ENCODE results near the gene ID1. TPM values are rescaled to one million over a fixed set of nuclear protein-coding genes. Genes with fewer than 3 reads are reported as not detected.
A peak's percentile ranks its signal among the peaks of the same experiment; 100 is the strongest.

The ID1 gene, protein sequence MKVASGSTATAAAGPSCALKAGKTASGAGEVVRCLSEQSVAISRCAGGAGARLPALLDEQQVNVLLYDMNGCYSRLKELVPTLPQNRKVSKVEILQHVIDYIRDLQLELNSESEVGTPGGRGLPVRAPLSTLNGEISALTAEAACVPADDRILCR
- polyA plus RNA-seq (2012; ENCODE audit: insufficient read depth, insufficient read length): 67.2 TPM

- peak; percentile 90 for DNase-seq (ENCODE audit: low read depth, low spot score)
- H3K4me3 ChIP-seq (ENCODE audit: low read length): peak within 1 kb of the TSS; percentile 79
Observed at GRCh38 chr20:31605031-31605901, at the start of gene ID1. ID1 (plus strand) TSS chr20:31605289; CDS start chr20:31605388, 99 bp downstream.

DNA sequence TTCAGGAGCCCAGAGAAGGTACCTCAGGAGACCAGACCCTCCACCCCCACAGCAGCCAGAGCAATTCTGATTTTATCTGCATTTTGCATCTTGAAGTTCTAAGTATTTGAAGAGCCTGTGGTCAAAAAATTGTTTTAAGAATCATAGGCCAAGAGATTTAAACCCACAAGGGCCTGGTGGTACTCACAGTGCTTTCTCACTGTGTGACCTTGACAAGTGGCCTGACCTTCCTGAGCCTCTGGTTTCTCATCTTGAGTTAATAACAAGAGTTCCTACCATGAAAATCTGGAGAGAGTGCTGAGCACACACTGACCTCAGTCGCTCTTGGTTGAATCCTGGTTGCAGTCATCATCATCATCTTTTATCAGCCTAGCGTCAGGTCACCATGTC is 45.4 kb upstream of the ID1 start:
- no peak overlapping the region for H3K4me3 ChIP-seq (ENCODE audit: low read length)
- no peak for DNase-seq (ENCODE audit: low read depth, low spot score)

DNA sequence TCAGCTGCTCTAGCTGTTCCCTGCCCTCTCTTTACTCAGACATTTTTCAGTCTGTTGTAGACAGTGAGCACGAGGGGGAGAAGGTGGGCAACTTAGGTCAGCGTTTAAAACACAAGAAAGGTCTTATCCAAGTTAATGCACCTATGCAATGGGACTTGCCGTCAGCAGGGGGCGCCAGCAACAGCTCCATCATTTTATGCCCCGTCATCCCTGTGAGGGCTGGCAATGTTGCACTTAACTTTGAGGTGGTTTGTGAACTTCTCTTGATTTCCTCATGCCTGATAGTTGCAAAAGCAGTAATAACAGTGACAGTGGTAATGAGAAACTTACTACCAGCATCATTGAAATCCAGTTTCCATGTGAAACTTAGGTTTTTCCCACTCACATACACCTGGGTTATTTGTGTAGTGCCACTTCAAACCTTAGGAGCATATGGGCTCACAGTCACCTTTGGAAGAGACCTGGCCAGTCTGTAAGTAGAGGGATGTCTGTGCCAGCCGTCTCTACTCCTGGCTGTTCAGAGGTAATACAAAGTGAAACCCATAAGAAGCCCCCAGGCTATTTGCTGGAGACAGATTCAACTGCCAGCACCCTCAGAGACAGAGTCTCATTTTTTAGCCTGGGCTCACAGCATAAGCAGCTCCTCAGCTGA is 44.9 kb upstream of the ID1 start:
- no peak overlapping the region for H3K4me3 ChIP-seq (ENCODE audit: low read length)
- DNase-seq (ENCODE audit: low read depth, low spot score): peak; percentile 90

- no peak for DNase-seq (ENCODE audit: low read depth, low spot score)
- H3K4me3 ChIP-seq (ENCODE audit: low read length): no peak overlapping the region
Observed at GRCh38 chr20:31560746-31561598, 44.1 kb upstream of the ID1 start.

GRCh38 chr20:31562241-31562640 is 42.8 kb upstream of the ID1 start:
- no peak for DNase-seq (ENCODE audit: low read depth, low spot score)
- no peak overlapping the region for H3K4me3 ChIP-seq (ENCODE audit: low read length)

GRCh38 chr20:31564284-31564683 is 40.8 kb upstream of the ID1 start:
- H3K4me3 ChIP-seq (ENCODE audit: low read length): no peak overlapping the region
- DNase-seq (ENCODE audit: low read depth, low spot score): no peak

DNA sequence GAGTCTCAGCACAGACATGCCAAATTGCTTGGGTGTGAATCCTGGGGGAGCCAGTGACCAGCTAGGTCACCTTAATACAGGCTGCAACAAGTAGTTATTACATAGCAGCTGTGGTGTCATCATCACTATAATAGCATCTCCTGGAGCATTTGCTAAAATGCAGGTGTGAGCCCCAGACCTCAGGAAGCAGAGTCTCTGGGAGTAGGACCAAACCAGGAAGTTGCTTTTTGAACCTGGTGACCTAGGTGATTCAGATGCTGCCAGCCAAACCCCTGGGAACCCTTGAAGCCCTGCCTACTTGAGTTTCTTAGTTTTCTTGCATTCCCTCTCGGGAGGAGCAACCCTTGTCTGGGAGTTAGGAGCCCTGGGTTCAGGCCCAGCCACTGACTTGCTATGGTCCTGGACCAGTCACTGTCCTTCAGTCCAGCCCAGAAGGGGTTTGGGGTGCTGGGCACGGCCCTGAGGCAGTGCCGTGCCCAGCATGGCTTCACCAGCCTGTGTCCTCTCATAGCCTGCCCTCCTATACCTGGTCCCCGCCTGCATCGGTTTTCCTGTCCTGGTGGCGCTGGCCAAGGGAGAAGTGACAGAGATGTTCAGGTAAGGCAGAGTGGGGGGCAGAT is 39.3 kb upstream of the ID1 start:
- no peak for DNase-seq (ENCODE audit: low read depth, low spot score)
- no peak overlapping the region for H3K4me3 ChIP-seq (ENCODE audit: low read length)

- no peak overlapping the region for H3K4me3 ChIP-seq (ENCODE audit: low read length)
Observed at GRCh38 chr20:31566319-31566657, 38.8 kb upstream of the ID1 start.

DNA sequence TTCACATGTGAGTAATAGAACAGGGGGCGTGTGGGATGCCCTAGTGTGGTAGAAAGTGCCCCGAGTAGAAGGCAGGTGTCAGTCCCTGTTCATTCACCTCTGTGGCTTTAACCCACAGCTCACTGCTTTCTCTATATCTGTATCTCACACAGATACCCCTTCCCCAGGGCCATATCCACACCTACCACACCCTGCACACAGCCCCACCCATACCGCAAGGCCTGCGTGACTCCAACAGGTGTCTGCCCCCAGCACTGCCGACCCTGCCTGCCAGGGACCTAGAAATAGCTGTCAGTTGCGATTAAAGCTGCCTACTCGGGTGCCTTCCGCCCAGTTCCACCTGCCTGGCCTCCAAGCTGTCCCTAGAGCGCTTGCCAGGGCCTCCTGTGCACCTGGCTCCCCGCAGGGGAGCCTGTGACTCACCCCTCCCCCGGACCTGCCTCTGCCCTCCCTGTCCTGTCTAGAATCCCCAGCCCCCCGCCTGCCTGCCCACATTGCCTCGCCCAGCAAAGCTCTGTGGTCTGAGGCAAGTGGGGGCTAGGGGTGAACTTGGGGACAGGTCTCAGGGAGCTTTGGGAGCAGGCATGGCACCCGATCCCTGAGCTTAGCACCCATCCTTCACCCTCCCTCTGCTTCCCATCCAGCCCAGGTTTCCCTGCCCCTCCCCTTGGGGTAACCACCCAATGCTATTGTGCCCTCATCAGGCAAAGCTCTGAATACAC is 38.3 kb upstream of the ID1 start:
- H3K4me3 ChIP-seq (ENCODE audit: low read length): no peak overlapping the region
- peak; percentile 62 for DNase-seq (ENCODE audit: low read depth, low spot score)

More at GRCh38 chr20:31566319-31566657, 38.8 kb upstream of the ID1 start:
- DNase-seq (ENCODE audit: low read depth, low spot score): no peak

GRCh38 chr20:31567380-31567720 is 37.7 kb upstream of the ID1 start:
- DNase-seq (ENCODE audit: low read depth, low spot score): no peak
- no peak overlapping the region for H3K4me3 ChIP-seq (ENCODE audit: low read length)

DNA sequence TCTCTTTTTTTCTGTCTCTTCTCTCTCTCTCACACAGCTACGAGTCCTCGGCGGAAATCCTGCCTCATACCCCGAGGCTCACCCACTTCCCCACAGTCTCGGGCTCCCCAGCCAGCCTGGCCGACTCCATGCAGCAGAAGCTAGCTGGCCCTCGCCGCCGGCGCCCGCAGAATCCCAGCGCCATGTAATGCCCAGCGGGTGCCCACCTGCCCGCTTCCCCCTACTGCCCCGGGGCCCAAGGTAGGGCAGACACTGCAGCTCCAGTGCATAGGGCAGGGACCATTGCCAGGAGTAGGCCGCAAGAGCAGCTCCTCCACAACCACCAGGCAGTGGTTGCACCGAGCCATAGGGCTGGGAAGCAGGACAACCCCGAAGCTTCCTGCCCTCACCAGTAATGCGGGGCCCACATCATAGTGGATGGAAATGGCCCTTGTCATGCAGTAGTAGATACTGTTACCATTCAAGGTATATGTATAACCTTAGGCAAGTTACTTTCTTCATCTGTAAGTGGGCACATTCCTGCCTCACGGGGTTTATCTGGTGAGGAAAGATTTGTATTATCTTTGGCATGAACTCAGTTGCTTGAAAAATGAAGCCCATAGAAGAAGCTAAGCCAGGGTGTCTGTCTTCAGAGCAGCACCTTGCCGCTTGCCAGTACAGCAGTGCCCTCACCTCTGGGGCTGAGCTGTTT is 36.9 kb upstream of the ID1 start:
- DNase-seq (ENCODE audit: low read depth, low spot score): no peak
- H3K4me3 ChIP-seq (ENCODE audit: low read length): no peak overlapping the region

DNA sequence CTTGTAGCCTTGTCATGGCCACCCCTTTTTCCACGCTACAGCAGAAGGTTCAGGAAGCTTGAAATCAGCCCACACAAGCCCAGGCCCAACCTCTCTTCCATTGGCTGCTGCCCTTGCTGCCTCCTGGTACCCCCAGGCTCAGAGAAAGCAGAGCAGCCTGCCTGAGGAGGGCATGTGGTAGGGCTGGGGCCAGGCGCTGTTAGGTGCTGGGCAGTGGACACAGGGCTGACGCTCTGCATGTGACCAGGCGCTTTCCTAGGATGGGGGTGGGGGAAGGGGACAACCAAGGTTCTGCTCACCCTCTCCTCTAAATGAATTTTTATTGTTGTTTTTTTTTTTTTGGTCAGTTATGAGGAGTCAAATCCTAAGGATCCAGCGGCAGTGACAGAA is 36.3 kb upstream of the ID1 start:
- no peak overlapping the region for H3K4me3 ChIP-seq (ENCODE audit: low read length)
- DNase-seq (ENCODE audit: low read depth, low spot score): no peak

GRCh38 chr20:31569163-31570020 is 35.7 kb upstream of the ID1 start:
- H3K4me3 ChIP-seq (ENCODE audit: low read length): no peak overlapping the region
- DNase-seq (ENCODE audit: low read depth, low spot score): no peak

- no peak overlapping the region for H3K4me3 ChIP-seq (ENCODE audit: low read length)
- no peak for DNase-seq (ENCODE audit: low read depth, low spot score)
Observed at GRCh38 chr20:31570021-31570463, 35.0 kb upstream of the ID1 start.

GRCh38 chr20:31570735-31571617 is 34.1 kb upstream of the ID1 start:
- no peak for DNase-seq (ENCODE audit: low read depth, low spot score)
- H3K4me3 ChIP-seq (ENCODE audit: low read length): no peak overlapping the region

- DNase-seq (ENCODE audit: low read depth, low spot score): no peak
- H3K4me3 ChIP-seq (ENCODE audit: low read length): peak overlapping the region; percentile 73
Observed at GRCh38 chr20:31572042-31572700, 32.9 kb upstream of the ID1 start.
